ENCODE measurements around the gene CLEC16A.

The CLEC16A gene

DNA sequence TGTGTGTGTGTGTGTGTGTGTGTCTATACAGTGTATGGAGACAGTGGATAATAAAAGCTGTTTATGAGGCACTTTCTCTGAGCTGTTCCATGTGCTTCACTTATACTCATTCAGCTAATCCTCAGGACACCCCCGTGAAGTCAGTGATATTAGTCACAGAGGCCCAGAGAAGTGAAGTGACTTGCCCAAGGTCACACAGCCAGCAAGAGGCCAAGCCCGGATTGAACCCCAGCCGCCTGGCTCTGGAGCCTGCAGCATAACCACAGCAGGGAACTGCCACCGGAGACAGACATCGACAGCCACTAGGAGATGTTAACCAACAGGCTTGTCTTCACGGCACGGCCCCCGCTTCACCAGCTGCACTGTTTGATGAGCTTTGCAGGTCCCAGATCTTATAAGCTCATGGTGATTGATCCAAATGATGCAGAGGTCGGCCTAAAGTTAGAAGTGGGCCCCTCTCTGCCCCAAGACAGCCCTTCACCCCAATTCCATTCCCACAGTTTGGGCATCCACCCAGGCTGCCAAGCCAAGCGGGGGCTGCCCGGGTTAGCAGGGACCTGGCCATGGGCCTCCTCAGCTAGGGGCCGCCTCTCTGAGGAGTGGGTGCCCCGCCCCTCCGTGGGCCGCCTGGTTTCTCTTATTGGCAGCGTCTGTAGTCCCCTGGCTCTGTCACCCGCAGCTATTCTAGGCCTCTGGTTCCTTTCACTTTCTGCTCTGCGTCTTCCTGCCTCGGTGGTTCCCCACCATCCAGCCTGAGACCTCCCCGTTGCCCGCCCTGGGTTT is 280.7 kb downstream of the CLEC16A start:
- intact Hi-C loops (cut with DNase I; ENCODE audit: low total_unique reads): no loop called here
- H3K36me3 ChIP-seq: no peaks in the 10 kb centered on the region
- no peaks in the 10 kb centered on the region for H3K27me3 ChIP-seq
- TF ChIP-seq, protein P1, sequence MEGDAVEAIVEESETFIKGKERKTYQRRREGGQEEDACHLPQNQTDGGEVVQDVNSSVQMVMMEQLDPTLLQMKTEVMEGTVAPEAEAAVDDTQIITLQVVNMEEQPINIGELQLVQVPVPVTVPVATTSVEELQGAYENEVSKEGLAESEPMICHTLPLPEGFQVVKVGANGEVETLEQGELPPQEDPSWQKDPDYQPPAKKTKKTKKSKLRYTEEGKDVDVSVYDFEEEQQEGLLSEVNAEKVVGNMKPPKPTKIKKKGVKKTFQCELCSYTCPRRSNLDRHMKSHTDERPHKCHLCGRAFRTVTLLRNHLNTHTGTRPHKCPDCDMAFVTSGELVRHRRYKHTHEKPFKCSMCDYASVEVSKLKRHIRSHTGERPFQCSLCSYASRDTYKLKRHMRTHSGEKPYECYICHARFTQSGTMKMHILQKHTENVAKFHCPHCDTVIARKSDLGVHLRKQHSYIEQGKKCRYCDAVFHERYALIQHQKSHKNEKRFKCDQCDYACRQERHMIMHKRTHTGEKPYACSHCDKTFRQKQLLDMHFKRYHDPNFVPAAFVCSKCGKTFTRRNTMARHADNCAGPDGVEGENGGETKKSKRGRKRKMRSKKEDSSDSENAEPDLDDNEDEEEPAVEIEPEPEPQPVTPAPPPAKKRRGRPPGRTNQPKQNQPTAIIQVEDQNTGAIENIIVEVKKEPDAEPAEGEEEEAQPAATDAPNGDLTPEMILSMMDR (IDR thresholded peaks at IDR 0.05): no peak
- H3K9me3 ChIP-seq: no peaks in the 10 kb centered on the region
- H3K4me3 ChIP-seq: peak overlapping the region; percentile 28 to 31
- DNase-seq: no peak
- H3K27ac ChIP-seq: peak overlapping the region in 1 of 2 donors; percentile 38
- H3K4me1 ChIP-seq: peaks cover 0 to 22% (median 6%) of the 10 kb centered on the region in 4 donors

DNA sequence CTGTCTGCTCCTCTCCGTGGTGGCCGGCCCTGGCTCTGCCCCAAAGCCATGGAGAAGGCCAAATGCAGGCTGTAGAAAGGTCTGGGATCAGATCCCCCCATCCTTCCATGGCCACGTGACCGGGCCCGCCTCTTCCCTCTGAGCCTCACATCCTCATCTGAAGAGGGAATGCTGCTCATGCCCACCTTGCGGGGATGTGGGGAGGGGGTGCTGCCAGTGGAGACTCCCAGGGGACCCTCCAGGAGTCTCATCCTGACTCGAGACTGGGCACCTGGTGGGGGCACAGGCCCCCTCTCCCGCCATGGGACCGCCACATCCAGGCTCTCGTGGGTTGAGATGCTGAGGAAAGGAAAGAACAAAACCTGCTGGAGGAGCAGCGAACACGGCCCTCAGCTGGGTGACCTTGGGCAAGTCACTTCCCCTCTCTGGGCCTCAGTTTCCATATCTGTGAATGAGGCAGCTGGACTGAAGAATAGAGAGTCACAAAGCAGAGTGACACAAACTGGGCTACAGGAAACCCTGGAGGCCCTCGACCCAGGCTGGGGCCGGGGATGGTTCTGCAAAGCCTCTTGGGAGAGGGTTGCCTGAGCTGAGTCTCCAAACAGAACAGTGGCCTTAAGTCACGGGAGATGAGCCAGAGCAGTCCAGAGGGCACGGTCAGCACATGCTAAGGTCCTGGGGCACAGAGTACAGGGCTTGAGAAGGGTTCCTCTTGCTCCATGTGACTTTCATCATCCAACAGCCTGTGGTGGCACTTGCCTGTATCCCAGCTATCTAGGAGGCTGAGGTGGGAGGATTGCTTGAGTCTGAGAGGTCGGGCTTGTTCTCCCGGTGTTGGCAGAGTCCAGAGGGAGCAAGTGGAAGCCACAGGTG is 281.5 kb downstream of the CLEC16A start:
- Histone ChIP-seq H3K4me1 (peaks cover 0 to 22% (median 7%) of the 10 kb centered on the region in 4 donors), H3K27me3 (no peaks in the 10 kb centered on the region), H3K27ac (peak overlapping the region in 1 of 2 donors; percentile 38), H3K36me3 (no peaks in the 10 kb centered on the region), H3K9me3 (no peaks in the 10 kb centered on the region), H3K4me3 (peak overlapping the region; percentile 28 to 31)
- intact Hi-C loops (cut with DNase I; ENCODE audit: low total_unique reads): no loop called here
- TF ChIP-seq, protein P1 (IDR thresholded peaks at IDR 0.05): no peak
- DNase-seq: no peak

DNA sequence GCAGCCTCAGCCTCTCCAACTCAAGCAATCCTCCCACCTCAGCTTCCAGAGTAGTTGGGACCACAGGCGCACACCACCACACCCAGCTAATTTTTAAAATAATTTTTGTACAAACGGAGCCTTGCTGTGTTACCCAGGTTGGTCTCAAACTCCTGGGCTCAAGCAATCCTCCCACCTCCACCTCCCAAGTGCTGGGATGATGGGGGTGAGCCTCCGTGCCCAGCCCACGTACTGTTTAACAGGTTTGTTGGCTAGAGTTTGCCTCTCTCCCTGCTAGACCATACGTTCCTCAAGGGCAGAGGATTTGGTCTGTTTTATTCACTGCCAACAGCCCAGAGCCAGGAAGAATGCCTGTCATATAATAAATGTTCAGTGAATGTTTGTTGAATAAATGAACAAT is 285.1 kb downstream of the CLEC16A start:
- TF ChIP-seq, protein P1 (IDR thresholded peaks at IDR 0.05): no peak
- no peak for DNase-seq

DNA sequence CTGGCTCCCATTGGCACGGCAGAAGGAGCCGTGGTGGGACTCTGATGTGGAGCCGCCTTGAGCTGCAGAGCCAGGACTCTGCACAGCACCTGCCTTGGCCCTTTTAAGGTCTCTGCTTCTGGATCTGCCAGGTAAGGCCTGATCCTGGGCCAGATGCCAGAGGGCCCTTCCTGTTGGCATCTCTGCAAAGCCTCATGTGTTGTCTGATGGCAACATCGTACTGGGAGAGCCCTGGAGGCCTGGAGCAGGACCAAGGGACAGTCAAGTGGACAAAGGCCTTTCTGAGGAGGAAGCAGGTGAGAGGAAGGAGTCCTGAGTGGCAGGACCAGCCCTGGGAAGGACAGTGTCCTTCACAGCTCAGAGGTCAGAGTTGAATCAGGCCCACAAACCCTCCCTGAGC is 285.5 kb downstream of the CLEC16A start:
- H3K4me3 ChIP-seq: no peak overlapping the region
- no peaks in the 10 kb centered on the region for H3K36me3 ChIP-seq
- peaks cover 0 to 3% of the 10 kb centered on the region in 2 donors for H3K27me3 ChIP-seq
- no peaks in the 10 kb centered on the region for H3K9me3 ChIP-seq
- TF ChIP-seq, protein P1 (IDR thresholded peaks at IDR 0.05): no peak
- H3K27ac ChIP-seq: no peak overlapping the region
- H3K4me1 ChIP-seq: peaks cover 0 to 20% (median 5%) of the 10 kb centered on the region in 4 donors
- no peak for DNase-seq
- intact Hi-C loops (cut with DNase I; ENCODE audit: low total_unique reads): no loop called here

More for the DNA sequence above, 285.1 kb downstream of the CLEC16A start:
- Histone ChIP-seq H3K4me3 (no peak overlapping the region), H3K9me3 (no peaks in the 10 kb centered on the region), H3K36me3 (no peaks in the 10 kb centered on the region), H3K4me1 (peaks cover 0 to 21% (median 7%) of the 10 kb centered on the region in 4 donors), H3K27me3 (peaks cover 0 to 3% of the 10 kb centered on the region in 2 donors), H3K27ac (no peak overlapping the region)
- intact Hi-C loops (cut with DNase I; ENCODE audit: low total_unique reads): no loop called here

DNA sequence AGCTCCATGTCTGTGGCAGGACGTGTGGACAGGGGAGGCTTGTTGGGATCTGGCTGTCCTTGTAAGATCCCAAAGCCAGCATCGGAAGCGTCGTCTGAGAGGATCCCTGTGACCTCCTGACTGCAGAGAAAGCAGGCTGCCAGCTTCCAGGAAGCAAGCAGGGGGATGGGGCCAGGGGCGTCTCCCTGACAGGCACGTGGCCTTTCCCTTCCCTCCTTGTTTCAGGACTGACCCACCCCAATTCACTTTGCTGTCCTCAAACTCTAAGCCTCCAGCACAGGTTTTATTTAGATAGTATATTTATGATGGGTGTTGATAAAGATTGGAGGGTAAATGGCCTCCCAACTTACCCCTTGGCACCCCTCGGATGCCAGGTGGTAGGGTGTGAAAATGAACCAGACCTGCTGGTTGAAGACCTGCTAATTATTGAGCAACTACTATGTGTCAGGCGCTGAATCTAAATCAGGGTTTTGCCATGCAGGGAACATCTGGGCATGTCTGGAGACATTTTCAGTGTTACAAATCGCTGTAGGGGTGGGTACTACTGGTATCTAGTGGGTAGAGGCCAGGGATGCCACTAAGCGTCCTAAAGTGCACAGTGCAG is 287.1 kb downstream of the CLEC16A start:
- intact Hi-C loops (cut with DNase I; ENCODE audit: low total_unique reads): no loop called here
- Histone ChIP-seq H3K4me3 (no peak overlapping the region), H3K27ac (no peak overlapping the region), H3K36me3 (no peaks in the 10 kb centered on the region), H3K9me3 (no peaks in the 10 kb centered on the region), H3K27me3 (peaks cover 0 to 3% of the 10 kb centered on the region in 2 donors), H3K4me1 (peaks cover 0 to 9% (median 0%) of the 10 kb centered on the region in 4 donors)
- TF ChIP-seq, protein P1 (IDR thresholded peaks at IDR 0.05): no peak
- DNase-seq: no peak

Measured in tibial artery (tissue), 4 donors.